Body of pancreas (tissue), 4 donors: ENCODE results near the gene TJAP1. TPM values are rescaled to one million over a fixed set of nuclear protein-coding genes. Genes with fewer than 3 reads are reported as not detected.

Experiments used
- ATAC-seq: fragments of 150-250 bp; one replicate; pipeline ENCODE4 v1.9.1; 2016
- DNase-seq, 4 donors: peaks; one replicate each; pipeline ENCODE4 v3.0.0-alpha.2; 2019
- H3K27ac ChIP-seq, 4 donors: fragments of 200-600 bp; sonication (generic); 1 replicate in 3 of 4; 2 replicates in 1 of 4; pipeline versions ENCODE4 v1.5.1 to v1.6.1; 2016 to 2019; ENCODE audit warnings: mild to moderate bottlenecking in 1 of 4, mixed read lengths in 1 of 4, moderate library complexity in 1 of 4
- H3K27me3 ChIP-seq, 2 donors: fragments of 200-600 bp; sonication (generic); one replicate each; pipeline ENCODE4 v1.6.0; 2016; ENCODE audit warnings: mild to moderate bottlenecking in 1 of 2
- H3K36me3 ChIP-seq, 2 donors: fragments of 200-600 bp; sonication (generic); replicated peaks in 1 of 2; 2 replicates each; pipeline ENCODE4 v1.5.1; 2016; ENCODE audit warnings: low read depth in 2 of 2; ENCODE audit not compliant: insufficient read depth in 1 of 2
- H3K4me1 ChIP-seq: fragments of 200-600 bp; sonication (generic); one replicate; pipeline ENCODE4 v1.6.0; 2016
- H3K4me3 ChIP-seq, 2 donors: fragments of 200-600 bp; sonication (generic); 1 replicate in 1 of 2; 2 replicates in 1 of 2; pipeline ENCODE4 v1.5.1; 2016 to 2019
- H3K9me3 ChIP-seq, 3 donors: fragments of 200-600 bp; sonication (generic); 1 replicate in 2 of 3; 2 replicates in 1 of 3; pipeline ENCODE4 v1.5.1; 2016
- CTCF ChIP-seq, 7 experiments: fragments of 450-650 bp in 4 of 7; fragments of 200-600 bp in 3 of 7; sonication (generic) in 3 of 7; IDR thresholded peaks; one replicate each; pipeline ENCODE4 v1.5.1; 2016 to 2019; ENCODE audit warnings: antibody characterized with exemption in 7 of 7
- POLR2A ChIP-seq, 3 donors: fragments of 450-650 bp; IDR thresholded peaks; one replicate each; pipeline ENCODE4 v1.6.1; 2016; ENCODE audit warnings: antibody characterized with exemption in 3 of 3, mild to moderate bottlenecking in 2 of 3
- WGBS, 2 donors: methylation state at CpG; one replicate each; pipeline ENCODE4 v1.1.5; 2017; 5-methylcytosine and 5-hydroxymethylcytosine counted together
- intact Hi-C: fragments of 100-400 bp; cut with DNase I; formaldehyde crosslinking; loops from one replicate; pipeline ENCODE4 v1.15.1; 2023
- total RNA-seq, 2 donors: library from RNA; depleted of rRNA; stranded (reverse); fragments of >200 nt; gene quantifications; one replicate each; pipeline ENCODE4 v1.1.0, GENCODE V29; 2016

Gene TJAP1
- total RNA-seq, 2 donors from 2014 or later = 16.9 to 47.5 TPM

- Histone ChIP-seq H3K27me3 (no peaks in the 10 kb centered on the region), H3K4me3 (peak overlapping the region in 1 of 2 donors; percentile 64), H3K27ac (peak overlapping the region in 3 of 4 donors; percentile 50 to 71 (median 65)), H3K9me3 (no peaks in the 10 kb centered on the region), H3K36me3 (peaks cover under 1 to 24% of the 10 kb centered on the region in 2 donors), H3K4me1 (peaks cover 27% of the 10 kb centered on the region)
- TF ChIP-seq CTCF (IDR thresholded peaks at IDR 0.05) = no peak
- TF ChIP-seq POLR2A (IDR thresholded peaks at IDR 0.05) = no peak
- intact Hi-C loops = loop anchor here (5.0 to 10.0 kb wide), 2 partner anchors 57 to 255 kb away; no protein-coding TSS in a partner anchor
- ATAC-seq (peak; percentile 3), DNase-seq (no peak)
- WGBS, 2 donors = 11 to 19% methylated on average over 26 to 55 of the region's 69 CpGs
Observed at GRCh38 chr6:43509142-43509983, 32.0 kb downstream of the TJAP1 start.

GRCh38 chr6:43509984-43510826 is 32.8 kb downstream of the TJAP1 start, which contains the start of gene LRRC73:
TSS of gene LRRC73 (minus strand) at chr6:43510346. CDS start at chr6:43509785, 561 bp downstream.
- ATAC-seq = peak; percentile 88
- 6 to 14% methylated on average over 19 to 80 of the region's 96 CpGs for WGBS, 2 donors

GRCh38 chr6:43510827-43511163 is 33.4 kb downstream of the TJAP1 start:
- TF ChIP-seq POLR2A (IDR thresholded peaks at IDR 0.05) (no peak), CTCF (IDR thresholded peaks at IDR 0.05) (no peak)
- intact Hi-C loops = no loop called here
- H3K9me3 ChIP-seq = no peaks in the 10 kb centered on the region
- peak in 2 of 4 donors; percentile 31 to 42 for DNase-seq
- H3K27me3 ChIP-seq = no peaks in the 10 kb centered on the region
- peaks cover 42% of the 10 kb centered on the region for H3K4me1 ChIP-seq
- WGBS, 2 donors = 64 to 73% methylated on average over 1 to 10 of the region's 10 CpGs
- H3K4me3 ChIP-seq = no peak overlapping the region
- no peak for ATAC-seq
- peaks cover 3 to 20% of the 10 kb centered on the region in 2 donors for H3K36me3 ChIP-seq
- H3K27ac ChIP-seq = peak overlapping the region in 3 of 4 donors; percentile 50 to 71 (median 65)

More at GRCh38 chr6:43509984-43510826, 32.8 kb downstream of the TJAP1 start, which contains the start of gene LRRC73:
- Histone ChIP-seq H3K27ac (peak within 1 kb of the TSS; percentile 50 to 71 (median 65)), H3K4me3 (peak within 1 kb of the TSS; percentile 41 to 64), H3K9me3 (no peaks in the 10 kb centered on the region), H3K4me1 (peaks cover 36% of the 10 kb centered on the region), H3K36me3 (peaks cover 3 to 20% of the 10 kb centered on the region in 2 donors), H3K27me3 (no peaks in the 10 kb centered on the region)
- peak; percentile 91 to 93 (median 92) for DNase-seq
- intact Hi-C loops = loop anchor here (5.0 to 10.0 kb wide), 2 partner anchors 58 to 255 kb away; no protein-coding TSS in a partner anchor
- TF ChIP-seq POLR2A (IDR thresholded peaks at IDR 0.05) (peak in 2 of 3 donors; percentile 50 to 54), CTCF (IDR thresholded peaks at IDR 0.05) (no peak)

GRCh38 chr6:43511824-43512415 is 34.5 kb downstream of the TJAP1 start:
- peaks cover 42% of the 10 kb centered on the region for H3K4me1 ChIP-seq
- DNase-seq = no peak
- H3K27ac ChIP-seq = no peak overlapping the region
- no peaks in the 10 kb centered on the region for H3K27me3 ChIP-seq
- no peak overlapping the region for H3K4me3 ChIP-seq
- intact Hi-C loops = no loop called here
- H3K36me3 ChIP-seq = peaks cover 3 to 20% of the 10 kb centered on the region in 2 donors
- no peak for TF ChIP-seq CTCF (IDR thresholded peaks at IDR 0.05)
- TF ChIP-seq POLR2A (IDR thresholded peaks at IDR 0.05) = no peak
- ATAC-seq = no peak
- no peaks in the 10 kb centered on the region for H3K9me3 ChIP-seq
- 78 to 89% methylated on average over 11 of the region's 11 CpGs for WGBS, 2 donors
